NCI-H226 (cell line): ENCODE data around the gene CPVL.

Source experiments
- DNase-seq: peaks from one replicate; pipeline ENCODE4 v3.0.0-alpha.2; 2015

The CPVL gene

GRCh38 chr7:29090151-29090805 lies 56.1 kb downstream of the CPVL start:
- no peak for DNase-seq

GRCh38 chr7:29087840-29088170 lies 58.5 kb downstream of the CPVL start:
- DNase-seq, result no peak

- DNase-seq, result no peak
Measured at GRCh38 chr7:29086545-29086944, 59.8 kb downstream of the CPVL start.

- no peak for DNase-seq
Measured at GRCh38 chr7:29084832-29085231, 61.5 kb downstream of the CPVL start.

GRCh38 chr7:29080803-29081202 lies 65.5 kb downstream of the CPVL start:
- no peak for DNase-seq

- DNase-seq, result no peak
Measured at GRCh38 chr7:29078311-29079260, 67.8 kb downstream of the CPVL start.

GRCh38 chr7:29077854-29078253 lies 68.5 kb downstream of the CPVL start:
- no peak for DNase-seq

GRCh38 chr7:29077176-29077575 lies 69.2 kb downstream of the CPVL start:
- DNase-seq, result no peak

GRCh38 chr7:29076631-29077030 lies 69.7 kb downstream of the CPVL start:
- DNase-seq, result no peak

GRCh38 chr7:29075606-29076005 lies 70.7 kb downstream of the CPVL start:
- no peak for DNase-seq

- no peak for DNase-seq
Measured at GRCh38 chr7:29071203-29071874, 75.0 kb downstream of the CPVL start.

GRCh38 chr7:29066641-29067040 lies 79.7 kb downstream of the CPVL start:
- DNase-seq, result no peak

- DNase-seq, result no peak
Measured at GRCh38 chr7:29065181-29065857, 81.0 kb downstream of the CPVL start.

GRCh38 chr7:29063872-29064271 lies 82.5 kb downstream of the CPVL start:
- no peak for DNase-seq

- no peak for DNase-seq
Measured at GRCh38 chr7:29063236-29063635, 83.1 kb downstream of the CPVL start.

- no peak for DNase-seq
Measured at GRCh38 chr7:29053105-29053872, 93.0 kb downstream of the CPVL start.

- no peak for DNase-seq
Measured at GRCh38 chr7:29046978-29047377, 99.4 kb downstream of the CPVL start.

- DNase-seq, result no peak
Measured at GRCh38 chr7:29045258-29046086, 100.9 kb downstream of the CPVL start.

GRCh38 chr7:29044554-29044953 lies 101.8 kb downstream of the CPVL start:
- no peak for DNase-seq

GRCh38 chr7:29043576-29043975 lies 102.8 kb downstream of the CPVL start:
- no peak for DNase-seq

- DNase-seq, result no peak
Measured at GRCh38 chr7:29042824-29043231, 103.5 kb downstream of the CPVL start.
